UCSD-AML1 (cell line): ENCODE data around the gene MRPS10.
"Not testable (repeated sequence)": the region's sequence is repeated elsewhere in the genome, so short reads cannot be mapped to it uniquely, and the experiment has no call there.

Source experiments
- DNase-seq: peaks from one replicate; lab custom pipeline; 2025; ENCODE audit not compliant: unreplicated experiment; lab: John Stamatoyannopoulos, UW

MRPS10 gene

DNA sequence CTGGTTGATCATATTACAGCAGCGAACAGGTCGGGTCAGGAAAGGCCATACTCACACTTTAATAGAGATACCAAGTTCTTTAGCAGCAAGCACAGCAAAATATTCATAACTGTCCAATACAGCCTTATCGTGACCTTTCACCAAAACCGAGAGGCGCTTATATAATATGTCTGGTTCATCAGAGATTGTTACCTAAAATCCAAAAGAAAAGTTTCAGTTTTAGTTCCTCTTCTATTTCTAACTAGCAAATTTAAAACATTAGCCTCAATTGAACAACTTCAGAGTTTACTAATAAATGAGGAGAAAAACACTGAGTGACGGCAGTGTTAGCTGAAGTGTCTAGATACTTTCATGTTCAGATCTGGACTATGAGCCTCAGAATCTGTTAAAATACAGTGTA lies 5.9 kb downstream of the MRPS10 start:
- no peak for DNase-seq

DNA sequence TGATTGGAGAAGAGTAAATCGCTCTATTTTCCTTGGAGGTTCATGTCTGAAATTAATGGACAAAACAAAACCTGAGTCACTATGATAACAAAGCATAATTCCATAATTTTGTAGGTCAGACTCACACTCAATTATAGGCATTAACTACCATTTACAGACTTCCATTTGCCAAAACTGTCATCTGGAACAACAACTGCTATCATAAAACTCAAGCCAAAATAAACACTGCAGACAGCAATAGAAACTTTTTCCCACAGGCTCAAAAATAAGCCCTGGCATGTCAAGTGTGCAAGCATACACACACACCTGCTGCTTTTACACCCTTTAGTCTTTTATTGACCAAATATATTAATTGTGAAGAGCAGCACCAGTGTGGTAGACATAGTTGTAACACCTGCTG lies 7.1 kb downstream of the MRPS10 start:
- no peak for DNase-seq

DNA sequence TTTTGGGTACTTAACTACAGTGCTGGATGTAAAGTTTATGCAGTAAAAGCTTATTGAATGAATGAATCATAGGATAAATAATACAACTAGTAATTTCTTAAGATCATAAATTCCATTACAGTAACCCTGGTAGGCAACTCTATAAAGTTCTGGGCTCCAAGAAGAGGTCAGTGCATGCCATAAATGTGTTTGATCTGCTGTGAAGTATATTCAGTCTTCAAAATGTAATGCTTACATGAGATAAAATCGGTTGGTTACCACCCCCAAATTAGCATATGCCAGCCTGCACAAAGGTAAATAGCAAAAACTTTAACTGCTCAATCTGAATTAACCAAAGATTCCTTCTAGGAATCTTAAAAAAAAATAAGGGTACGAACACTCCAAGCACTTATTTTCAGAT lies 10.1 kb downstream of the MRPS10 start:
- DNase-seq, result not testable (repeated sequence)

DNA sequence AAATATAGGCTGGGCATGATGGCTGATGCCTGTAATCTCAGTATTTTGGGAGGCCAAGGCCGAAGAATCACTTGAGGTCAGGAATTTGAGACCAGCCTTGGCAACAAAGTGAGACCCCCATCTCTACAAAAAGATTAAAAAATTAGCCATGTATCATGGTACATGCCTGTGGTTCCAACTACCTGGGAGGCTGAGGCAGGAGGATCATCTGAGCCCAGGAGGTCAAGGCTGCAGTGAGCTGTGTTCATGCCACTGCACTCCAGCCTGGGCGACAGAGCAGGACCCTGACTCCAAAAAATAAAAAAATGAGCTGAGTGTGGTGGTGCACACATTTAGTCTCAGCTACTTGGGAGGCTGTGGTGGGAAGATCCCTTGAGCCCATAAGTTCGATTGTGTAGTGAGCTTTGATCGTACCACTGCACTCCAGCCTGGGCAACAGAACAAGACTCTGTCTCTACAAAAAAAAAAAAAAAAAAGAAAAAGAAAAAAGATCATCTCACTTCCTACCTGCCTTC lies 12.8 kb downstream of the MRPS10 start:
- DNase-seq, result no peak

DNA sequence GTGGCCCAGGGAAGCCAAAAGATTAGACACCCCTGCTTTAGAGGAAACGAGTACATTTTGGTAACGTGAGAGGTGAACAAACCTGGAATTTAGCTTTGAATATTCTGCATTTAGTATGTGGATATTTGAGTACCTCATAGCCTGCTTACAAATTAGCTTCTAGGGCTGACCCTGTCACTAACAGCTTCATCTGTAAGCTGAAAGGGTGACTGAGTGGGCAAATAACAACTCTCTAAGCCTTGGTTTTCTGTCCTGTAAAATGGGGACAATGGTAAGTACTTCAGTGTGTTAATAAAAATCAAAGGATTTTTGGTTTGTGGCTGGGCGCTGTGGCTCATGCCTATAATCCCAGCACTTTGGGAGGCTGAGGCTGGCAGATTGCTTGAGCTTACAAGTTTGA lies 14.5 kb downstream of the MRPS10 start:
- DNase-seq, result no peak

DNA sequence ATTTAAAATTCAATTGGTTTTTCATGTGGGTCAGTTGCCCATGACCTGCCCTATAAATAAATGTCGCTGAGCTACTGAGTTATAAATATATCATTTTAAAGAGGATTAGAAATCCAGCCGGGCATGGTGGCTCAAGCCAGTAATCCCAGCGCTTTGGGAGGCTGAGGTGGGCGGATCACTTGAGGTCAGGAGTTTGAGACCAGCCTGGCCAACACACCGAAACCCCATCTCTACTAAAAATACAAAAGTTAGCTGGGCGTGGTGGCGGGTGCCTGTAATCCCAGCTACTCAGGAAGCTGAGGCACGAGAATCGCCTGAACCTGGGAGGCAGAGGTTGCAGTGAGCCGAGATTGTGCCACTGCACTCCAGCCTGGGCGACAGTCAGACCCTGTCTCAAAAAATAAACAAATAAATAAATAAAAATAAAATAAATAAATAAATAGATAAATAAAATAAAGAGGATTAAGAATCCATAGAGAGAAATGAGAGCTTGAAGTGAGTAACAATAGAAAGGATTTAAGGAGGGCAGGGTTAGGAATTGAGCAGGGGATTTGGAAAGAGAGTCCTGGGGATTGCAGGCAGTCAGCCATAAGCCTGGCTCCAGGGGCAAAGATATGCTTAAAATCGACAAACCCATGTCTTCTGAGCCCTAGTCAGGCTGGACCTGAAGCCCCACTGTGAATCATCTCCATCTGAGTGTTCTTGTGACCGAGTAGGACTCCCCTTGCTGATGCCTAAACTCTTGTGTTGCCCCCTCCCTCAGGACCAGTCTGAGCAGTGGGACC lies 15.3 kb downstream of the MRPS10 start:
- DNase-seq, result not testable (repeated sequence)

DNA sequence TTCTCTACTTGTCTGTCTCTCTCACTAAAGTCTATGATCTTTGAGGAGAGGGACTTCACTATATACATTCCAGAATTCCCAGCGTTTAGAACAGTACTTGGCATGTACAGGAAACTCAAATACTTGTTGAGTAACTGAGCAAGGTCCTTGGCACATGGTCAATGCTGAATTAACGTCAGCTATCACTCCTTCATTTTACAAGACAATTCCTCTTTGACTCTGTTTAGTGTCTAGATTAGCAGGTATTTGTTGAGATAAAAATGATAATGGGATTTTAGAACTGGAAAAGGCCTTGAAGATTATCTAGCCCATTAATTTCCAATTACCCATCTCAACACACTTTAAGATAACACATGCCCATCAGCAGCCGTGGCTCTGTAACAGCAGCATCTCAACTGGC lies 16.3 kb downstream of the MRPS10 start:
- no peak for DNase-seq

DNA sequence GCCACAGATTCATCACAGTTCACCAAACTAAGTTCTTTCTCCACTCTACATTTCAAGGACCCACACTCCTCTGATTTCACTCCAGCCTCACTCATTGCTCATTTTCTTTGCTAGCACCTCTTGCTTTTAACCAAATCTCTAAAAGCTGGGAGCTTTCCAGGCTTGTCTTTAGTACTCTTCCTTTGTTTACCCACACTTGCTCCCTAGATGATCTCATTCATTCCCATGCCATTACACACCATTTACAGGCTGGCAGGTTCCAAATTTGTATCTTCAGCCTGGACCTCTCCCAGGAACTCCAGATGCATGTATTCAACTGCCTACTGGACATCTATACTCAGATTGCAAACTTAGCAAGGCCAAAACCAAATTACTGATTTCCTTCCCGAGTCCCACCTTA lies 17.6 kb downstream of the MRPS10 start:
- no peak for DNase-seq

DNA sequence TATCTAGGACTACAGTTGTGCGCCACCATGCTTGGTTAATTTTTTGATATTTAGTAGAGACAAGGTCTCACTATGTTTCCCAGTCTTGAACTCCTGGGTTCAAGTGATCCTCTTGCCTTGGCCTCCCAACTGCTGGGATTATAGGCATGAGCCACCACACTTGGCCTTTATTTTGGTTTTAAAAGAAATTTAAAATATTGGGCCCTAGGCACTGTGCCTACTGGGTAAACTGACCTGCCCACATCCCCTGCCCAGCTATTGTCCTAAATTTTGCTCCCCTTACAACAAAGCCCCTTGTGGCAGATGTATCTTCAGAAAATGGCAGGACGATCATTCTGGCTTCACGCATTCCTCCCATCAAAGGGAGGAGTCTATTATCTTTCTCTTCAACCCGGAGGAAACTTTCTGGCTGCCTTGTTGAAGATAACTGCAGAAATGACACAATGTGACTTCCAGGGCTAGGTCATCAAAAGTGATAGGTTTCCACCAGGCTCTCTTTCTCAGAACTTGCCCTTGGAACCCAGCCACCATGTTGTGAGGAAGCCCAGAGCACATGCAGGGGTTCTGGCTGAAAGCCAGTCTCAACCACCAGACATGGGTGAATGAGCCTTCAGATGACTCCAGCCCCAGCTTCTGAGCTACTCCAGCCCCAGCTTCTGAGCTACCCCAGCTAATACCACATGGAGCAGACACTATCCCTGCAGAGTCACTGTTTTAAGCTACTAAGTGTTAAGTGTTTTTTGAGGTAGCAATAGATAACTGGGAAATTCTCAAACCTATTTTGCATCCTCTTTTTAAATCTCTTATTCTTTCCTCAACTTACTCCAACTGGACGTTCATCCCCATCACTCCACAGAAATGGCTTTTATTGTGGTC lies 18.3 kb downstream of the MRPS10 start:
- DNase-seq, result no peak

DNA sequence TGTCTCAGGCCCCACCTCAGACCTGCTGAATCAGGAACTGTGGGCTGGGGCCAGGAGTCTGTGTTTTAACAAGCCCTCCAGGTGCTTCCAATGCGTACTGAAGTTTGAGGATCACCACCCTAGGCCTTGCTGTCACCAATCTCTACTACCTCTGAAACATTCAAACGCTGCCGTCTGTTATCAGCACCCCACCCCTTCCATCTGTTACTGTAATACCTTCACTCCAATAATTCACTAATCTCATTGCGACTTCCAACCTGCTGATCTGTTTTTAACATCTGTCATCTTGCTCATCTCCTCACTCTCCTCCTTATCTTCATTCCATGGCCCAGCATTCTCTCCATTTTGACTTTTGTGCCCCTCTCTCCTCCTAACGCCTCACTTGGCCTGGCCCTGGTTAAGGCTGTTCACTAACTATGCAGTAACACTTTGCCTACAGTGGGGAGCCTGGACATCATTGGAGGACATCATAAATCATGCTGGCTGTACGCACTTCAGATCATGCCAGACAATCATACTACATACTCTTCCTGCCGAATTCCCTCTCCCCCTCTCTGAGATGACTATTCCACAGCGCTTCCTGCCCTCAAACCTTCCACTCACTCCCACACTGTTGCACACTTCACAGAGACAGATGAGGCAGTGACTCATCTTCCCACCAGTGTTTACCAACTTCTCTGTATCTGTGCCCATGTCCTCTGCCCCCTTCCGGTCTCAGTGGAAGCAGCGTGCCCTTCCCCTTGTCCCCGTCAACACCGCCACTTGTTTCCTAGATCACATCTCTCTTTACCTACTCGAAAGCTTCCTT lies 19.9 kb downstream of the MRPS10 start:
- DNase-seq, result peak; percentile 48

DNA sequence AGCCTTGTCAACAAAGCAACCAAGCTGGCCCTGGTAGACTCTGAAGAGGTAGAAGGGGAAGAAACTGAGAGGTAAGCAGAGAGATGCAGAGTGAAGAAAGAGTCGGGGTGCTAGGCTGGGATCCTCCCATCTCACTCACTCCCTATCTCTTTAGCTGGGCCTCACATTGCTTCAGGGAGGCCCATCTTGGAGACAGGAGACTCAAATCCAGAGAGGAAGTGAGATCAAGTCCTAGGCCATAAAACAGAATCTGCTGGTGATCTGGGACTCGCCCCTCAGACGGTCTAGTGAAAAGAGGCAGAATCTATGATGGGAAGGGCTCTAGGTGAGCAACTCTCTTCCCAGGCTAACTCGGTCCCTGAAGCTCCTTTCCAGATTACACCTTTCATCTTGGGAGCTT lies 22.2 kb downstream of the MRPS10 start:
- no peak for DNase-seq

DNA sequence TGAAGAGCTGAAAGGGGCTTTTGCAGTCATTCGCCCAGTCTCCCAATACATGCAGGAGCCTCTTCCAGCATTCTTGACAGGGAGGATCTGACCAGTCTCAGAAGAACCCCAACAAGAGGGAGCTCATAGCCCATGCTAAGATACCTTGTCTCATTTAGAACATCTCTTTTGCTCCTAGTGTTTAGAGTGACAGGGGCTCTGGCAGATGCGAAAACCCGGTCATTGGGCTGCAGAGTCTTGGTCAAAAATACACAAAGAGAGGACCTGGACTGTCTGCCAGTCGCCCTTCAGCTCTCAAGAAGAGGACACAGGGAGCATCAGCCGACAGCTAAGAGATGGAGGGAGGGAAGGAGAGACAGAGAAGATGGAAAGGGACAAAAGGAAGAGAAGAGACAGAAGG lies 23.6 kb downstream of the MRPS10 start:
- no peak for DNase-seq

DNA sequence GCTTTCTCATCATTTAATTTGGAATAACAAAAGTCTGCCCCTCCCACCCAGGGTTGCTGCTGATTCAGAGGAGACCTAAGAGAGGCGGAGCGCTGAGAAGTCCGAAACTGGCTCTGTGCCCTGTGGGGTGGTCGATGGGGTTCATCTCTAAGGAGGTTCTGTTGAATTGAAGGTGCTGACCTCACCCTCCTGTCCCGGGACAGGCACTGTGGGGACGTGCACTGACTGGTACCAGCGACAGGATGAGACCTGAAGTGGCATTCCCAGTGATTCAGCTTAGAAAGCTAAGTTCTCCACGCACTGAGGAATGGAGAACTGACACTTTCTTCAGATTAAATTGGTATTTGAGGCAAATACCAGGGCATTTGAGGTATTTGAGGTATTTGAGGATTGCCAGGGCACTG lies 24.2 kb downstream of the MRPS10 start:
- DNase-seq, result no peak

DNA sequence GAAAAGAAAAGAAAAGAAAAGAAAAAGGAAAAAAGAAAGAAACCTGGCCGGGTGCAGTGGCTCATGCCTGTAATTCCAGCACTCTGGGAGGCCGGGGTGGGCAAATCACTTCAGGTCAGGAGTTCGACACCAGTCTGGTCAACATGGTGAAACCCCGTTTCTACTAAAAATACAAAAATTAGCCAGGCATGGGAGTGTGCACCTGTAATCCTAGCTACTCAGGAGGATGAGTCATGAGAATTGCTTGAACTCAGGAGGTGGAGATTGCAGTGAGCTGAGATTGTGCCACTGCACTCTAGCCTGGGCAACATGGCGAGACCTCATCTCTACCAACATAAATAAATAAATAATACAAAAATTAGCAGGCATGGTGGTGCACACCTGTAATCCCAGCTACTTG lies 25.3 kb downstream of the MRPS10 start:
- not testable (repeated sequence) for DNase-seq

DNA sequence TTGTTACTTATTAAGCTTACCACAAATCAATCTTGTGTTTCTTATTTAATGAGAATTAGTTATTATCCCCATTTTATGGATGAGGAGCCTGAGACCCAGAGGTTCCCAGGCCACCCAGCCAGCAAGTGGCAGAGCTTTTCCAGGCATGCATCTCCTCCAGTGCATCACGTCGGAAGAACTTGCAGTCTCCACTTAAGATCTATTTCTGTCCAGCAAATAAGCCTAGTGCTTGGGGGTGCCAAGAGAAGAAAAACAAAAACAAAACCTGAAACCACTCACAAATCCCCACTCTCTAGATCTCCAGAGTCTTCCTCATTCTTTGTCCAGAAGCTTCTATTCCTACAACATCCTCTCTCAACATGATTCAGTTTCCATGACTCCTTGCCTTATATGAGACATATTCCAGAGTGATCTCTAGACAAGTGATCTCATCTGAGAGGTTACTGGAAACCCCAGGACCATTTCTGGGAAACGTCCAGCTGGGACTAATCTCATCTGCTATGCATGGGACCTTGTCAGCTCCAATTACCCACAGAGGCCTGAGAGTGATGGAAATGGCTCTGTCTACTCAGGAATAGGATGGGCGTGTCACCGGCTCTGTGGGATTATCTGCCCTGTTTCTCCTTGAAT lies 27.0 kb downstream of the MRPS10 start:
- DNase-seq, result no peak

DNA sequence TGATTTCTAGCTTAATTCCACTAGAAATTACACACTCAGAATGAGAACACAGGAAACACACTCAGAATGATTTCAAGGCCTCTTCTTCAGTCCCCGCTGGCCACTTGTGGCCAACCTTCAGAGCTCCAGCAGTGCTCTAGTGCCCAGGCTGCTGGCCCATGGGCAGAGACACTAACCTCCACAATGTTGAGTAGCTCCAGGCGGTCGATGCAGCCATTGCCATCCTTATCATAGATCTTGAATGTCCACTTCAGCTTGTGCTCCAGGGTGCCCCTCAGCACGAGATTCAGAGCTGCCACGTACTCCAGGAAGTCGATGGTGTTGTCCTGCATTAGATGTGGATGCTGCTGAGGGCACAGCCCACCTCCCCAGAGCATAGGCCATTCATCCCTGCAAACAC lies 29.3 kb downstream of the MRPS10 start:
- no peak for DNase-seq

DNA sequence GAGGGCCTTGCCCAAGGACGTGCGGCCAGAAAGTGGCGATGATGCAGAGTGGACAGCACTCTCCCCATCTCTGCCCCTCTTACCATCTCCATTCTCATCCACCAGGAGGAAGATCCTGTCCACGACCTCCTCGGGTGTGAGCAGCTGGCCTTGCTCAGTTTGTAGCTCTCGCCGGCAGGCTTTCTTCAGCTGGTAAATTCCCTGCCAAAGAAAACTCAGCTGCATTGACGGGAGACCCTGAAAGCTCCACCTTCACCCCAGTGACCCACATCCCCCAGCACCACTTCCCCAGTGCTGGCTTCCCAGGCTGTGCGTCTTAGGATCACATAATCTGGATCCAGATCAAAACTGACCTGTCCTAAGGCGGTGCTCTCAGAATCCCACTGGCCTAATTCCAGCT lies 32.1 kb downstream of the MRPS10 start:
- DNase-seq, result no peak

DNA sequence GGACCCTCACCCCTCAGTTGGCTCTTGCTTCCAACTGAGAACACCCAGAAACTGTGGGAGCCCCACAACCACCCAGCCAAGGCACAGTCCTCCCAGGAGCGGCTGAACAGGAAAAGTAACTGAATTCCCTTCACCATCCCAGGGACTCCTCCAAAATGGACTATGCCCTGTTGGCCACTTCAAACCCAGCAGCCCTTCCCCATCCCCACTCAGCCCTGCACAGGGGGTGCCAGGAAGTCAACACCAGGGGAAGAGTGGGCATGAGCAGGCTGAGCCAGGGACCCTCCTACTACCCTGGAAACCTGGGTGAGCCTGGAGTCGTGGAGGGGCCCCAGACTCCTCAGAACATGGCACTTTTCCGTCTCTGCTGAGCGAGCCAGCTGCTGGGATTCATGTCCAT lies 33.2 kb downstream of the MRPS10 start:
- DNase-seq, result no peak

DNA sequence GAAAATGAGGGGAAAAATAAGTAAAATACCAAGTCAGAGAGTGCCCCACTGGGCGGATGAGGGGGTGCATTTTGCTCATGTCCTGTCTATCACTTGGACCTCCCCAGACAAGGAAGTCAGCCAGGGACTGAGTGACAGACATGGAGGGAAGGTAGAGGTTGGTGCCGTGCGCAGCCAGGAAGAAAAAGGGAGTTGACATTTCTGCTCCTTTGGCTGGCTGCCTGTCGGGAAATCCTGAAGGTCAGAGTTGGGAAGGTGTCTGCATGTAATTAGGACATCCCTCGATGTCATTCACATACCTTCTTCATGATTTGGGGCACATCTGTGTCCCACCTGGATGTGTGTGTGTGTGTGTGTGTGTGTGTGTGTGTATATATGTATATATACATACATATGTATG lies 35.6 kb downstream of the MRPS10 start:
- DNase-seq, result no peak

DNA sequence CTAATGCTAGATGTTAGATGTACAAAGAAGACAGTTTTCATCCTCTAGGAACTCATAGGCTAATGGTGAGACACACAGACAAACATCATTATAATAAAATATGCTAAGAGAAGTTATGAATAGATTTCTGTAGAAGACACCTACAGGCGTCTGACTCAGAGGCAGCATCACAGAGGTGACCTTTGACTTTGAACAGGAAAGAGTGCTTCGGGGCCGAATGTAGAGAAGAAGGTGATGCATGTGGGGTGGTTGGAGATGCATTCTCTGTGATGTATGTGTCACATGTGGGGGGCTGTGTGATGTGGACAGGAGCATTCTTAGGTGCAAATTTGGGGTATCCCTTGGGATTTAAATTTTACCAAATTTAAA lies 37.7 kb downstream of the MRPS10 start:
- DNase-seq, result no peak
